ENCODE measurements around the gene MAPK9.

DNA sequence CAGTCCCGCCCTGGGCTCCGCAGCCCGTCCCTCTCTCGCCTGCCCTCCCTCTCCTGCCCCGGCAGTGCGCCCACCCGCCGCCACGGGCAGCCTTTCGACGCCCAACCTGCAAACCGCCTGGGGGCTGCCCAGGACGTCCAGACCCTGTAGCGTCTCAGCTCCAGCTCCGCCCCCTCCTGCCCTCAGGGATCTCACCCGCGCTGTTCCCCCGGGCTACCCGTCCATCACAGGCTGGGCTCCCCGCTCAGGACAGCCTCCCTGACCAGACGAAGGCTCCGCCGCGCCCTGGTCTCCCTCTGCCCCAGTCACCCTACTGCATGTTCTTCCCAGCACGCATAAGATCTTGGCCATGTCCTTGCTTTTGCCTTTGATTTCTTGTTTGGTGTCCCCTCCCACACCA, 84.3 kb downstream of the MAPK9 start:
- TF ChIP-seq CTCF (IDR thresholded peaks at IDR 0.05) (no peak), POLR2A (IDR thresholded peaks at IDR 0.05) (no peak)

Data from adrenal gland (tissue), 5 donors.